HG02678 (cell line): Measurements from ENCODE around the gene OR10T2.
"Not testable (repeated sequence)": the region's sequence is repeated elsewhere in the genome, so short reads cannot be mapped to it uniquely, and the experiment has no call there.

Experiments
- ATAC-seq: cut with Tn5 transposase; IDR thresholded peaks from one replicate; pipeline ENCODE4 v1.9.1; 2021; ENCODE audit warnings: mild to moderate bottlenecking, moderate library complexity; ENCODE audit not compliant: unreplicated experiment

The OR10T2 gene

GRCh38 chr1:158398818-158399514, at the start of gene OR10T2:
TSS of gene OR10T2 (minus strand) at chr1:158399466. CDS start at chr1:158399466, 0 bp downstream.
- ATAC-seq, result no peak

DNA sequence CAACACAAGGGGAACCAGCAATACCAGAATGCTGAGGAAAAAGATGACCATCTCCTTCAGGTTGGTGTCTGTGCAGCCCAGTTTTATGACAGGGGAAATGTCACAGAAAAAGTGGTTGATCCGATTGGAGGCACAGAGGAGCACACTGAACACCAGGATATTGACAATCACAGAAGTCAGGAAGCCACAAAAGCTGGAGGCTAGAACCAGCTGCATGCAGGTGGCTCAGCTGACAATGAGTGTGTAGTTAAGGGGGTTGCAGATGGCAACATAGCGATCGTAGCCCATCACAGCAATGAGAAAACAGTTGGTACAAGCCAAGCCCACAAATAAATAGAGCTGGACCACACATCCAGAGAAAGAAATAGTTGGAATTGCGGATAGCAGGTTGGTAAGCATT, 46.1 kb upstream of the OR10T2 start:
- no peak for ATAC-seq

DNA sequence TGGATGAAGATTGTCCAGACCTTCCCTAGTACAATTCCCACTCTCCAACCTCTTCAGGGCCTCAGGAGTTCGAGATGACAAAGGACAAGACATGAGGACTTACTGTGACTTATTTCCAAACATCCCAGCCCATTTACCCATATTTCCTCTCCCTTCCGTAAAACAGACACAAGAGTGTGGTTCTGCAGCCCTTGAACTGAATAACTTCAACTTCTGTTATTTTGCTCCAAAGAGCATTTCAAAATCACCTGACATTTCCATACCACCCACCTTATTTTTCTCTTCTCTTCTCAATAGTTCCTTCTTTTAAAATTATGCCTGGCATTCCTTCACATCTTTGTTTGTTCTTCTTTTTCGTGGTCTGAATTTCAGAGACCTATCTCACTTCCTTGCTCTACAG, 35.5 kb upstream of the OR10T2 start:
- no peak for ATAC-seq

- not testable (repeated sequence) for ATAC-seq
Measured at GRCh38 chr1:158430163-158430562, 30.9 kb upstream of the OR10T2 start.

DNA sequence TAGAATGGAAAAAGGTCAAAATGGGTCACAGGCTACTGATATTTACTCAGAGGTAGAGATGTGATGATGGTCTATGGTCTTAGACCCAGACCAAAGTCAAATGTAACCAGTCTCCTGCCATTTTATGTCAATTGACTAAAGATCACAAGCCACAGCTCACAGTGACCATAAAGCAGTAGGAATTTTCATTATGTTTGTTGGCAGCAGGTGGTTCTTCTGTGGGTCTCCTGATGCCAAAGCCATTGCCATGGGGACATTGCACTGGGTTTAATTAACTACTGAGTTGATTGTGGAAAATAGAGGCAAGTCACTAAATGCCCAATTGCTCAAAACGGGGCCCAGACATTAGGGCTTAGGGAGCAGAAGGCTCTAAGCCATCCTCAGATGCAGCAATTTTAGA, 26.9 kb upstream of the OR10T2 start, which contains the start of gene OR10K2:
OR10K2 (minus strand) TSS at position 101 of the 400 bp plus-strand sequence. CDS start 5,371 bp downstream, outside the sequence.
- ATAC-seq, result no peak

DNA sequence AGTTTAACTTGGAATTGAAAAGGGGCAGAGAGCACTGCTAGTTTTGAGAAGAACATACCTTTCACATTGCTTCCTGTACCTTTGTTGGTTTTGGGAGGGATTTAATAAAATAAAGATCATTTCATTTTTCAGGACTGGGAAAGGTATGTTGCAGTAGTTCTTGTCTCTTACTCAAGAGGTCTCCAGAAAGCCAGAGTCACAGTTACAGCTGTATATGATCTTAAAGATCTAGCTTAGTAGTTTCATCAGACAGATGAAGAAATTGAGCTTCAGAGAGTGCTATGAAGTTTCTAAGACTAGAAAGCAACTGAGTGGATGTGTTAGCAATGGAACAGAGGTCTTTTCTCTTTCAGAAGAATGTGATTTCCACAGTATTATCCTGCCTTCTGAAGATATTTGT, 25.8 kb upstream of the OR10T2 start:
- no peak for ATAC-seq

- ATAC-seq, result no peak
Measured at GRCh38 chr1:158422212-158422611, 22.9 kb upstream of the OR10T2 start.

GRCh38 chr1:158417586-158417985, 18.3 kb upstream of the OR10T2 start:
- ATAC-seq, result no peak

DNA sequence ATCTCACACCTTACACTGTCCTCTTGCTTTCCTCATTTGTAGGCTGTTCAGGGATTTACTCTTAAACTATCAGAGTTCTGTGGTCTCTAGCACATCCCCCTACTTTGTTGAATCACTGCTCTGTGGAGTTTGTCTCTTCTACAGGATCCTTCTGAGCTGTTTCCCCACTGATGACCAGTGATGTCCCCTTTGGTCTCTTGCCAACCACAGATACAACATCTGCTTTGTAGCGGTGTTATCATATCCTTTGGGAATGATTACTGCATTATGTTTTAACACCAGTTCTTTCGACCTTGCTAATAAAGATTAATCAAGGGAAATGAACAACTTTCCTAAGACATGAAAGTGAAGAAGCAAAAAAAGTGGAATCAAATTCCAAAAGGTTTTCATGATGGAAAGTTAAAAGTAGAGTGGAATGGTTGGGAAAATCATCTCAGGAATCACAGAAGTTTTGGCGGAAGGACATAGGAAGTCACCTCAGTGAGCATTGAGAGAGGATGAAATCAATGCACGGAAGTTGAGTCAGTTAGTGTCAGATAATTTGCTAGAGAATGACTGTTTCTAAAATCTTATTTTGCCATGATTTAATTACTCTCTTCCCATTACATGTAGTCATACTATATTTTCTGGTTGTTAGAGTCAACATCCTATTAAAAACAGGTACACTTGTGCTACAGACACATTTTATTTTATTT, 15.5 kb upstream of the OR10T2 start:
- ATAC-seq, result no peak

DNA sequence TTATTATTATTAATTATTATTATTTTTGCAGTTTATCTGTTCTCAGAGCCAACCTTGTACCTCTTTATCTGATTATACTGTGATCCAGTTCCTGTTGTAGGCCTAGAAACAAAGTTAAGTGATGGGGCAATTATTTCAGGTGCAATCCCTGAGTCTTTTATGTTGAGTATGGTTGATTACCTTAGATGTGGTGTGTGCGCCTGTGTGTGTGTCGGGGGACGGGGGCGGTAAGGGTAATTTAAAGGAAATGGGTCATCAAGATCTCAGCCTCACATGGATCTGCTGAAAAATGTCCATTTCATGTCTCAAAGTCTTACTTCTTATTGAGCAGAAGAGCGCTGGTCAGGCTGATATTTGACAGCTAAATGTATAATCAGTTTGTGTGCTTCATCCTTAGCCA, 7.8 kb upstream of the OR10T2 start:
- ATAC-seq, result no peak

- no peak for ATAC-seq
Measured at GRCh38 chr1:158400871-158401270, 1.6 kb upstream of the OR10T2 start.

GRCh38 chr1:158396646-158397045, 2.6 kb downstream of the OR10T2 start:
- ATAC-seq, result no peak

- no peak for ATAC-seq
Measured at GRCh38 chr1:158393476-158393875, 5.8 kb downstream of the OR10T2 start.

GRCh38 chr1:158391099-158391498, 8.2 kb downstream of the OR10T2 start:
- ATAC-seq, result no peak

GRCh38 chr1:158390331-158390730, 8.9 kb downstream of the OR10T2 start:
- no peak for ATAC-seq

DNA sequence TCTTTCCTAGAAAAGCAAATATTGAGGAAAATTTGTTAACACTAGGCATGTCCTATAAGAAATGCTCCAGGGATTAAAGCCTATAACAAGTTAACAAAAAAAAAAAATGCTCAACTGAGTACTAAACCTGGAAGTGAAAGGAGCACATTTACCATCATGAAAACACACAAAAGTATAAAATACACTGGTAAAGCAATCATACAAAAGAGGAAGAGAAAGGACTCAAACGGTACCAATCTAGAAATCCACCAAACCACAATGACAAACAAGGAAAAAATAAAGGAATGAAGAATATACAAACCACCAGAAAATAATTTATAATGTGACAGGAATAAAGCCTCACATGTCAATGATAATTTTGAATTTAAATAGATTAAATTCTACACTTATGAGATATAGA, 24.4 kb downstream of the OR10T2 start:
- ATAC-seq, result no peak

DNA sequence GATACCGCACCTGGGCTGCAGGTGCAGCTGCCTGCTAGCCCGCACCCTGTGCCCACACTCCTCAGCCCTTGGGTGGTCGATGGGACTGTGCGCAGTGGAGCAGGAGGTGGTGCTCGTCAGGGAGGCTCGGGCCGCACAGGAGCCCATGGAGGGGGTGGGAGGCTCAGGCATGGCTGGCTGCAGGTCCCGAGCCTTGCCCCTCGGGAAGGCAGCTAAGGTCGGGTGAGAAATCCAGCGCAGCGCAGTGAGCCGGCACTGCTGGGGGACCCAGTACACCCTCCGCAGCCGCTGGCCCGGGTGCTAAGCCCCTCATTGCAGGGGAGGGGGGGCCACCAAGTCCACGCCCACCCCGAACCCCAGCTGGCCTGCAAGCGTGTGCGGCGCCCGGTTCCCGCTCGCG, 25.2 kb downstream of the OR10T2 start:
- not testable (repeated sequence) for ATAC-seq

DNA sequence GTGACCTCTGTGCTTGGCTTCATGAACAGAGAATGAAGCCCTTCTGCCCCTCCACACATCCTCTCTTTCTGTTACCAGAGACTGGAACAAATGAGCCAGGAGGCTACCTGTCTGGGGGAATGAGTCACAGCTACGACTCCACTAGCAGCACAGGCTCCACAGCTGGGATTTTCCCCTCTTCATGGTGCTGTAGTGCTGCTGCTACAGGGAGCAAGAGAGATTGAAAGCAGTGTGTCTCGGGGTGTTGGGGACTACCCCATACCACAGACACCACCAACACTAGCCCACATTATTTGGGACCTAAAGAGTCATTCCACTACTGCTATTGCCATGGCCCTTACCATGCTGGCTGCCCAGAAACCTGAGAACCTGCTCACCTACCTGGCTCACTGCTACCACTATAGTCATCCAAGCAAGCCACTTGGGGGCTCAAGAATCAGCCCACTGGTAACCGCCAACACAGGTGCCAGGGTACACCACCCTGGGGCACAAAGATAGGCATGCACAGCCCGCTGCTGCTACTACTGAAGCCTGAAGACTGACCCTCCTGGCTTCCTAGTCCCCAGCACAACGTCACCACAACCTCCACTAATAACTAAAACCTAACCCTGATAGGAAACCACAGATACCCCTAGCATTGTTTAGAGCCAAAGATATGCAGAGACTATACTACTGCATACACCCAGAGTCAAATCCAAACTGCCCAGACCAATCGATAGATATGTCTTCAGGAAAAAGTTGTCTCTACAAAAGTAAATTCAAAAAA, 27.9 kb downstream of the OR10T2 start:
- ATAC-seq, result peak; percentile 92

DNA sequence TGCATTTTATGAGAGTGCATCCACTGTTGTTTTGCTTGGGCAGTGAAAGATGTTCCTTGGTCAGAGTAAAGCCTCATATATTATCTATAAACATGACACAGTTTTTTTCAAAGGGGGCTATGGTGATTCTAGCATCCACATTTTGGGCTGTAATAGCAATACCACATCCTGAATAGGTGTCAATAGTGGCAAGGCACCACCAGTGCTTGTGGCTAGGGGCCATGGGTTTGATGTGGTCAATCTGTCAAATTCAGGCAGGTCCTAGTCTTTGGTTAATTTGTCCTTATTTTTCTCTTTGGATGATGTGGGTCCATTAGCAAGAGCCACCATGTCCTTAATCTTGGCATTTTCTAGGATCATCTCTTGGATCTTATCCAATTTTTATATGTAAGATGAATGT, 32.5 kb downstream of the OR10T2 start:
- no peak for ATAC-seq

- no peak for ATAC-seq
Measured at GRCh38 chr1:158362941-158363340, 36.3 kb downstream of the OR10T2 start.

GRCh38 chr1:158362482-158362881, 36.8 kb downstream of the OR10T2 start:
- ATAC-seq, result no peak

GRCh38 chr1:158357441-158357840, 41.8 kb downstream of the OR10T2 start:
- no peak for ATAC-seq
